ENCODE data around the gene CCL3.

GRCh38 chr17:36094232-36094631 is 4.3 kb upstream of the CCL3 start:
- TF ChIP-seq, protein P1, sequence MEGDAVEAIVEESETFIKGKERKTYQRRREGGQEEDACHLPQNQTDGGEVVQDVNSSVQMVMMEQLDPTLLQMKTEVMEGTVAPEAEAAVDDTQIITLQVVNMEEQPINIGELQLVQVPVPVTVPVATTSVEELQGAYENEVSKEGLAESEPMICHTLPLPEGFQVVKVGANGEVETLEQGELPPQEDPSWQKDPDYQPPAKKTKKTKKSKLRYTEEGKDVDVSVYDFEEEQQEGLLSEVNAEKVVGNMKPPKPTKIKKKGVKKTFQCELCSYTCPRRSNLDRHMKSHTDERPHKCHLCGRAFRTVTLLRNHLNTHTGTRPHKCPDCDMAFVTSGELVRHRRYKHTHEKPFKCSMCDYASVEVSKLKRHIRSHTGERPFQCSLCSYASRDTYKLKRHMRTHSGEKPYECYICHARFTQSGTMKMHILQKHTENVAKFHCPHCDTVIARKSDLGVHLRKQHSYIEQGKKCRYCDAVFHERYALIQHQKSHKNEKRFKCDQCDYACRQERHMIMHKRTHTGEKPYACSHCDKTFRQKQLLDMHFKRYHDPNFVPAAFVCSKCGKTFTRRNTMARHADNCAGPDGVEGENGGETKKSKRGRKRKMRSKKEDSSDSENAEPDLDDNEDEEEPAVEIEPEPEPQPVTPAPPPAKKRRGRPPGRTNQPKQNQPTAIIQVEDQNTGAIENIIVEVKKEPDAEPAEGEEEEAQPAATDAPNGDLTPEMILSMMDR (IDR thresholded peaks at IDR 0.05 in 4 of 5, conservative IDR thresholded peaks at IDR 0.05 in 1 of 5) = no peak
- TF ChIP-seq POLR2A (IDR thresholded peaks at IDR 0.05) = no peak
